GM23338 (cell line): ENCODE data around the gene SERPINA1. TPM values are rescaled to one million over a fixed set of nuclear protein-coding genes. Genes with fewer than 3 reads are reported as not detected.

ENCODE experiments used
- ATAC-seq: fragments of 200-7000 bp; cut with Tn5 transposase; 3 replicates; pipeline ENCODE4 v1.9.1; 2020
- DNase-seq: peaks from one replicate; pipeline ENCODE4 v3.0.0-alpha.2; 2015; ENCODE audit warnings: low spot score
- H2AFZ ChIP-seq: fragments of 200-600 bp; sonication (generic); 2 replicates; pipeline ENCODE4 v1.8.0; 2016; ENCODE audit warnings: antibody characterized with exemption, mild to moderate bottlenecking, moderate library complexity
- H3F3A ChIP-seq: fragments of 200-600 bp; sonication (generic); replicated peaks from 2 replicates; pipeline ENCODE4 v1.8.0; 2017; ENCODE audit warnings: antibody characterized with exemption, mixed run types, low read depth
- H3K27ac ChIP-seq: fragments of 200-600 bp; sonication (generic); 2 replicates; pipeline ENCODE4 v1.6.1; 2016; ENCODE audit warnings: low read depth
- H3K27me3 ChIP-seq: fragments of 200-600 bp; sonication (generic); 2 replicates; pipeline ENCODE4 v1.8.0; 2016; ENCODE audit warnings: mild to moderate bottlenecking, mixed run types, moderate library complexity; ENCODE audit not compliant: insufficient read depth
- H3K36me3 ChIP-seq: fragments of 200-600 bp; sonication (generic); 2 replicates; pipeline ENCODE4 v1.8.0; 2016; ENCODE audit warnings: mild to moderate bottlenecking; ENCODE audit not compliant: insufficient read depth
- H3K4me1 ChIP-seq: fragments of 200-600 bp; sonication (generic); 2 replicates; pipeline ENCODE4 v1.8.0; 2016; ENCODE audit warnings: mild to moderate bottlenecking, moderate library complexity; ENCODE audit not compliant: insufficient read depth
- H3K4me2 ChIP-seq: fragments of 200-600 bp; sonication (generic); 2 replicates; pipeline ENCODE4 v1.7.1; 2017; ENCODE audit warnings: mixed run types
- H3K4me3 ChIP-seq: fragments of 200-600 bp; sonication (generic); 2 replicates; pipeline ENCODE4 v1.6.1; 2016; ENCODE audit warnings: mixed run types
- H3K79me2 ChIP-seq: fragments of 200-600 bp; sonication (generic); replicated peaks from 2 replicates; pipeline ENCODE4 v1.8.0; 2017; ENCODE audit warnings: mild to moderate bottlenecking; ENCODE audit not compliant: insufficient read depth
- H3K9me2 ChIP-seq: fragments of 200-600 bp; sonication (generic); 2 replicates; pipeline ENCODE4 v1.8.0; 2017; ENCODE audit not compliant: insufficient read depth
- H4K20me1 ChIP-seq: fragments of 200-600 bp; sonication (generic); replicated peaks from 2 replicates; pipeline ENCODE4 v1.8.0; 2017; ENCODE audit warnings: mild to moderate bottlenecking; ENCODE audit not compliant: insufficient read depth
- H3K27ac Mint-ChIP-seq: 2 replicates; pipeline ENCODE4 v1.8.0; 2020; ENCODE audit warnings: inconsistent platforms, mild to moderate bottlenecking, moderate library complexity, mixed read lengths
- H3K27me3 Mint-ChIP-seq: 3 replicates; pipeline ENCODE4 v1.8.0; 2022; ENCODE audit warnings: low read depth, mild to moderate bottlenecking, moderate library complexity, mixed read lengths, inconsistent platforms; ENCODE audit not compliant: insufficient read depth, poor library complexity
- H3K36me3 Mint-ChIP-seq: 3 replicates; pipeline ENCODE4 v1.8.0; 2021; ENCODE audit warnings: low read depth, mild to moderate bottlenecking, inconsistent platforms, moderate library complexity, mixed read lengths
- H3K4me1 Mint-ChIP-seq: 3 replicates; pipeline ENCODE4 v1.8.0; 2020; ENCODE audit warnings: mild to moderate bottlenecking, inconsistent platforms, mixed read lengths
- H3K4me3 Mint-ChIP-seq: 3 replicates; pipeline ENCODE4 v1.8.0; 2021; ENCODE audit warnings: moderate library complexity, mild to moderate bottlenecking, inconsistent platforms, mixed read lengths
- H3K9me3 Mint-ChIP-seq: 3 replicates; pipeline ENCODE4 v1.8.0; 2020; ENCODE audit warnings: moderate library complexity, mild to moderate bottlenecking, inconsistent platforms, mixed read lengths
- EZH2 ChIP-seq: fragments of 200-600 bp; sonication (generic); IDR thresholded peaks from one replicate; pipeline ENCODE4 v1.8.0; 2017; ENCODE audit warnings: antibody characterized with exemption, mild to moderate bottlenecking, low read depth; ENCODE audit not compliant: unreplicated experiment
- EZH2phosphoT487 ChIP-seq: fragments of 200-600 bp; sonication (generic); IDR thresholded peaks from one replicate; pipeline ENCODE4 v1.8.1; 2018; ENCODE audit warnings: antibody characterized with exemption; ENCODE audit not compliant: unreplicated experiment
- NANOG ChIP-seq: IDR thresholded peaks from 2 replicates; pipeline ENCODE4 v1.6.1; 2016; ENCODE audit warnings: antibody characterized with exemption, borderline replicate concordance
- STAT1 ChIP-seq: IDR thresholded peaks from one replicate; pipeline ENCODE4 v1.6.1; 2016; ENCODE audit warnings: antibody characterized with exemption; ENCODE audit not compliant: unreplicated experiment
- ZNF331 ChIP-seq: fragments of 250-450 bp; sonication (Bioruptor Pico); IDR thresholded peaks from 2 replicates; pipeline ENCODE4 v1.5.0; 2020; ENCODE audit warnings: low read depth, mild to moderate bottlenecking, moderate library complexity
- polyA plus RNA-seq: library from polyadenylated mRNA; unstranded; fragments of >200 nt; fragmentation: Nextera tagmentation; extraction: Ambion mirVana; gene quantifications from 2 replicates; pipeline ENCODE4 v1.2.1, GENCODE V29; 2016
- total RNA-seq: library from RNA; depleted of rRNA; stranded (reverse); fragments of >200 nt; shearing (Covaris generic); gene quantifications from 2 replicates; pipeline ENCODE4 v1.2.3, GENCODE V29; 2014
- TF ChIP-seq, protein P1 (sequence below): fragments of 250-450 bp; sonication (Bioruptor Pico); IDR thresholded peaks from 2 replicates; pipeline ENCODE4 v1.5.0; 2020; ENCODE audit warnings: mild to moderate bottlenecking, moderate library complexity

Gene SERPINA1
- total and polyA plus RNA-seq, 2 experiments from 2014 or later = not detected

GRCh38 chr14:94349276-94349675 is 39.1 kb downstream of the SERPINA1 start:
- no peak for DNase-seq
- ATAC-seq = no peak
- no peak overlapping the region for H3K27ac ChIP-seq

More at GRCh38 chr14:94349276-94349675, 39.1 kb downstream of the SERPINA1 start:
- H3K9me3 Mint-ChIP-seq = peaks cover 5% of the 10 kb centered on the region; the same call in 1 of the 3 replicates
- H3K4me1 Mint-ChIP-seq = no peaks in the 10 kb centered on the region
- Histone ChIP-seq H3K9me2 (peaks cover 11% of the 10 kb centered on the region), H4K20me1 (no peaks in the 10 kb centered on the region), H3K4me1 (no peaks in the 10 kb centered on the region), H3K36me3 (no peaks in the 10 kb centered on the region), H3F3A (no peaks in the 10 kb centered on the region), H3K4me2 (no peak overlapping the region), H3K27me3 (no peaks in the 10 kb centered on the region), H3K4me3 (no peak overlapping the region), H3K79me2 (no peaks in the 10 kb centered on the region), H2AFZ (no peak overlapping the region)
- no peak overlapping the region for H3K27ac Mint-ChIP-seq
- no peak overlapping the region for H3K4me3 Mint-ChIP-seq
- no peak for TF ChIP-seq NANOG
- no peak for TF ChIP-seq STAT1
- no peak for TF ChIP-seq EZH2
- no peak for TF ChIP-seq ZNF331
- no peak for TF ChIP-seq EZH2phosphoT487
- TF ChIP-seq, protein P1, sequence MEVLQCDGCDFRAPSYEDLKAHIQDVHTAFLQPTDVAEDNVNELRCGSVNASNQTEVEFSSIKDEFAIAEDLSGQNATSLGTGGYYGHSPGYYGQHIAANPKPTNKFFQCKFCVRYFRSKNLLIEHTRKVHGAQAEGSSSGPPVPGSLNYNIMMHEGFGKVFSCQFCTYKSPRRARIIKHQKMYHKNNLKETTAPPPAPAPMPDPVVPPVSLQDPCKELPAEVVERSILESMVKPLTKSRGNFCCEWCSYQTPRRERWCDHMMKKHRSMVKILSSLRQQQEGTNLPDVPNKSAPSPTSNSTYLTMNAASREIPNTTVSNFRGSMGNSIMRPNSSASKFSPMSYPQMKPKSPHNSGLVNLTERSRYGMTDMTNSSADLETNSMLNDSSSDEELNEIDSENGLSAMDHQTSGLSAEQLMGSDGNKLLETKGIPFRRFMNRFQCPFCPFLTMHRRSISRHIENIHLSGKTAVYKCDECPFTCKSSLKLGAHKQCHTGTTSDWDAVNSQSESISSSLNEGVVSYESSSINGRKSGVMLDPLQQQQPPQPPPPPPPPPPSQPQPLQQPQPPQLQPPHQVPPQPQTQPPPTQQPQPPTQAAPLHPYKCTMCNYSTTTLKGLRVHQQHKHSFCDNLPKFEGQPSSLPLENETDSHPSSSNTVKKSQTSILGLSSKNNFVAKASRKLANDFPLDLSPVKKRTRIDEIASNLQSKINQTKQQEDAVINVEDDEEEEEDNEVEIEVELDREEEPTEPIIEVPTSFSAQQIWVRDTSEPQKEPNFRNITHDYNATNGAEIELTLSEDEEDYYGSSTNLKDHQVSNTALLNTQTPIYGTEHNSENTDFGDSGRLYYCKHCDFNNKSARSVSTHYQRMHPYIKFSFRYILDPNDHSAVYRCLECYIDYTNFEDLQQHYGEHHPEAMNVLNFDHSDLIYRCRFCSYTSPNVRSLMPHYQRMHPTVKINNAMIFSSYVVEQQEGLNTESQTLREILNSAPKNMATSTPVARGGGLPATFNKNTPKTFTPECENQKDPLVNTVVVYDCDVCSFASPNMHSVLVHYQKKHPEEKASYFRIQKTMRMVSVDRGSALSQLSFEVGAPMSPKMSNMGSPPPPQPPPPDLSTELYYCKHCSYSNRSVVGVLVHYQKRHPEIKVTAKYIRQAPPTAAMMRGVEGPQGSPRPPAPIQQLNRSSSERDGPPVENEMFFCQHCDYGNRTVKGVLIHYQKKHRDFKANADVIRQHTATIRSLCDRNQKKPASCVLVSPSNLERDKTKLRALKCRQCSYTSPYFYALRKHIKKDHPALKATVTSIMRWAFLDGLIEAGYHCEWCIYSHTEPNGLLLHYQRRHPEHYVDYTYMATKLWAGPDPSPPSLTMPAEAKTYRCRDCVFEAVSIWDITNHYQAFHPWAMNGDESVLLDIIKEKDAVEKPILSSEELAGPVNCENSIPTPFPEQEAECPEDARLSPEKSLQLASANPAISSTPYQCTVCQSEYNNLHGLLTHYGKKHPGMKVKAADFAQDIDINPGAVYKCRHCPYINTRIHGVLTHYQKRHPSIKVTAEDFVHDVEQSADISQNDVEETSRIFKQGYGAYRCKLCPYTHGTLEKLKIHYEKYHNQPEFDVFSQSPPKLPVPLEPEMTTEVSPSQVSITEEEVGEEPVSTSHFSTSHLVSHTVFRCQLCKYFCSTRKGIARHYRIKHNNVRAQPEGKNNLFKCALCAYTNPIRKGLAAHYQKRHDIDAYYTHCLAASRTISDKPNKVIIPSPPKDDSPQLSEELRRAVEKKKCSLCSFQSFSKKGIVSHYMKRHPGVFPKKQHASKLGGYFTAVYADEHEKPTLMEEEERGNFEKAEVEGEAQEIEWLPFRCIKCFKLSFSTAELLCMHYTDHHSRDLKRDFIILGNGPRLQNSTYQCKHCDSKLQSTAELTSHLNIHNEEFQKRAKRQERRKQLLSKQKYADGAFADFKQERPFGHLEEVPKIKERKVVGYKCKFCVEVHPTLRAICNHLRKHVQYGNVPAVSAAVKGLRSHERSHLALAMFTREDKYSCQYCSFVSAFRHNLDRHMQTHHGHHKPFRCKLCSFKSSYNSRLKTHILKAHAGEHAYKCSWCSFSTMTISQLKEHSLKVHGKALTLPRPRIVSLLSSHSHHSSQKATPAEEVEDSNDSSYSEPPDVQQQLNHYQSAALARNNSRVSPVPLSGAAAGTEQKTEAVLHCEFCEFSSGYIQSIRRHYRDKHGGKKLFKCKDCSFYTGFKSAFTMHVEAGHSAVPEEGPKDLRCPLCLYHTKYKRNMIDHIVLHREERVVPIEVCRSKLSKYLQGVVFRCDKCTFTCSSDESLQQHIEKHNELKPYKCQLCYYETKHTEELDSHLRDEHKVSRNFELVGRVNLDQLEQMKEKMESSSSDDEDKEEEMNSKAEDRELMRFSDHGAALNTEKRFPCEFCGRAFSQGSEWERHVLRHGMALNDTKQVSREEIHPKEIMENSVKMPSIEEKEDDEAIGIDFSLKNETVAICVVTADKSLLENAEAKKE (CRISPR knock-in tag) = no peak
- H3K27me3 Mint-ChIP-seq = no peaks in the 10 kb centered on the region
- H3K36me3 Mint-ChIP-seq = no peaks in the 10 kb centered on the region
